Muscle of leg (tissue), 11 donors: Measurements from ENCODE around the gene SMTNL2. TPM values are rescaled to one million over a fixed set of nuclear protein-coding genes. Genes with fewer than 3 reads are reported as not detected.

Experiments used
- DNase-seq: peaks from one replicate; pipeline ENCODE4 v3.0.0; 2013
- H3K27ac ChIP-seq: one replicate; pipeline ENCODE4 v1.5.1; 2013; ENCODE audit warnings: mild to moderate bottlenecking, low read length, control low read depth
- H3K27me3 ChIP-seq: one replicate; pipeline ENCODE4 v1.6.1; 2013; ENCODE audit warnings: low read length; ENCODE audit not compliant: control insufficient read depth, insufficient read depth
- H3K36me3 ChIP-seq: one replicate; pipeline ENCODE4 v1.6.1; 2013; ENCODE audit warnings: low read length; ENCODE audit not compliant: control insufficient read depth, insufficient read depth
- H3K4me1 ChIP-seq: one replicate; pipeline ENCODE4 v1.6.1; 2013; ENCODE audit warnings: low read length; ENCODE audit not compliant: control insufficient read depth, insufficient read depth
- H3K4me3 ChIP-seq: one replicate; pipeline ENCODE4 v1.5.1; 2013; ENCODE audit warnings: low read length, control low read depth
- H3K9me3 ChIP-seq: replicated peaks from 2 replicates; pipeline ENCODE4 v1.6.1; 2013; ENCODE audit warnings: low read depth, low read length; ENCODE audit not compliant: control insufficient read depth
- WGBS: methylation state at CpG from one replicate; pipeline ENCODE4 v1.1.5; 2013; ENCODE audit warnings: missing lambda C conversion rate; ENCODE audit not compliant: insufficient coverage; 5-methylcytosine and 5-hydroxymethylcytosine counted together
- polyA plus RNA-seq, 8 donors: library from polyadenylated mRNA; unstranded; fragments of 120-200 nt; gene quantifications; one replicate each; pipeline versions ENCODE4 v1.2.1 to v1.2.3, GENCODE V29; 2013; ENCODE audit warnings: inconsistent platforms in 1 of 8, low replicate concordance in 1 of 8; ENCODE audit not compliant: insufficient read length in 8 of 8, insufficient read depth in 1 of 8
- total RNA-seq: library from RNA; stranded (reverse); fragments of 120-200 nt; gene quantifications from one replicate; pipeline ENCODE4 v1.2.4, GENCODE V29; 2013

Gene SMTNL2
- total and polyA plus RNA-seq, 9 donors, result 67.9 to 157 (median 111) TPM

GRCh38 chr17:4560421-4560820 lies 23.9 kb upstream of the SMTNL2 start, which contains the start of gene GGT6:
Gene GGT6 (minus strand): TSS chr17:4560577. CDS start chr17:4560521, 56 bp downstream.
- H3K36me3 ChIP-seq, result no peaks in the 10 kb centered on the region
- no peak within 1 kb of the TSS for H3K4me3 ChIP-seq
- no peaks in the 10 kb centered on the region for H3K27me3 ChIP-seq
- peaks cover 7% of the 10 kb centered on the region for H3K4me1 ChIP-seq
- 69% methylated on average over 12 of the region's 12 CpGs for WGBS
- no peak within 1 kb of the TSS for H3K27ac ChIP-seq
- DNase-seq, result no peak
- no peaks in the 10 kb centered on the region for H3K9me3 ChIP-seq

GRCh38 chr17:4560837-4561256 lies 23.5 kb upstream of the SMTNL2 start:
- H3K36me3 ChIP-seq, result no peaks in the 10 kb centered on the region
- H3K27me3 ChIP-seq, result no peaks in the 10 kb centered on the region
- peak; percentile 50 for DNase-seq
- H3K9me3 ChIP-seq, result no peaks in the 10 kb centered on the region
- no peak overlapping the region for H3K4me3 ChIP-seq
- H3K4me1 ChIP-seq, result peaks cover 7% of the 10 kb centered on the region
- 31% methylated on average over 9 of the region's 11 CpGs for WGBS
- H3K27ac ChIP-seq, result no peak overlapping the region

GRCh38 chr17:4562015-4562969 lies 22.0 kb upstream of the SMTNL2 start:
- Histone ChIP-seq H3K4me1 (peaks cover 7% of the 10 kb centered on the region), H3K27me3 (no peaks in the 10 kb centered on the region), H3K4me3 (no peak overlapping the region), H3K9me3 (no peaks in the 10 kb centered on the region), H3K36me3 (no peaks in the 10 kb centered on the region), H3K27ac (no peak overlapping the region)
- no peak for DNase-seq
- WGBS, result 73% methylated on average over 6 of the region's 8 CpGs

GRCh38 chr17:4565209-4566141 lies 18.9 kb upstream of the SMTNL2 start:
- H3K4me1 ChIP-seq, result peaks cover 7% of the 10 kb centered on the region
- 29% methylated on average over 13 of the region's 16 CpGs for WGBS
- H3K9me3 ChIP-seq, result no peaks in the 10 kb centered on the region
- H3K36me3 ChIP-seq, result no peaks in the 10 kb centered on the region
- H3K27ac ChIP-seq, result no peak overlapping the region
- H3K4me3 ChIP-seq, result no peak overlapping the region
- H3K27me3 ChIP-seq, result no peaks in the 10 kb centered on the region
- DNase-seq, result peak; percentile 86

- DNase-seq, result peak; percentile 77
- 4% methylated on average over 3 of the region's 5 CpGs for WGBS
- Histone ChIP-seq H3K9me3 (no peaks in the 10 kb centered on the region), H3K4me3 (no peak overlapping the region), H3K36me3 (no peaks in the 10 kb centered on the region), H3K27ac (no peak overlapping the region), H3K27me3 (no peaks in the 10 kb centered on the region), H3K4me1 (peaks cover 7% of the 10 kb centered on the region)
Observed at GRCh38 chr17:4566785-4567184, 17.5 kb upstream of the SMTNL2 start.

- Histone ChIP-seq H3K36me3 (no peaks in the 10 kb centered on the region), H3K27me3 (no peaks in the 10 kb centered on the region), H3K27ac (no peak overlapping the region), H3K4me3 (no peak overlapping the region), H3K9me3 (no peaks in the 10 kb centered on the region), H3K4me1 (peaks cover 9% of the 10 kb centered on the region)
- no CpG with 5 or more reads among the region's 1 CpG for WGBS
- DNase-seq, result no peak
Observed at GRCh38 chr17:4569591-4569990, 14.7 kb upstream of the SMTNL2 start.

- 47% methylated on average over 2 of the region's 9 CpGs for WGBS
Observed at GRCh38 chr17:4572131-4572530, 12.2 kb upstream of the SMTNL2 start.

GRCh38 chr17:4573115-4573514 lies 11.2 kb upstream of the SMTNL2 start:
- no peaks in the 10 kb centered on the region for H3K36me3 ChIP-seq
- WGBS, result 80% methylated on average over 1 of the region's 4 CpGs
- H3K4me1 ChIP-seq, result peaks cover 29% of the 10 kb centered on the region
- no peaks in the 10 kb centered on the region for H3K9me3 ChIP-seq
- H3K4me3 ChIP-seq, result no peak overlapping the region
- no peak overlapping the region for H3K27ac ChIP-seq
- no peaks in the 10 kb centered on the region for H3K27me3 ChIP-seq
- no peak for DNase-seq

More at GRCh38 chr17:4572131-4572530, 12.2 kb upstream of the SMTNL2 start:
- no peak overlapping the region for H3K4me3 ChIP-seq
- no peak for DNase-seq
- H3K27ac ChIP-seq, result no peak overlapping the region
- no peaks in the 10 kb centered on the region for H3K27me3 ChIP-seq
- no peaks in the 10 kb centered on the region for H3K36me3 ChIP-seq
- H3K9me3 ChIP-seq, result no peaks in the 10 kb centered on the region
- peaks cover 22% of the 10 kb centered on the region for H3K4me1 ChIP-seq

GRCh38 chr17:4573669-4574068 lies 10.7 kb upstream of the SMTNL2 start:
- Histone ChIP-seq H3K4me1 (peaks cover 29% of the 10 kb centered on the region), H3K27ac (no peak overlapping the region), H3K27me3 (no peaks in the 10 kb centered on the region), H3K4me3 (no peak overlapping the region), H3K36me3 (no peaks in the 10 kb centered on the region), H3K9me3 (no peaks in the 10 kb centered on the region)
- no peak for DNase-seq
- WGBS, result 56% methylated on average over 6 of the region's 7 CpGs
